ELF-1 (cell line): ENCODE measurements around the gene PRDM5.
A peak's percentile ranks its signal among the peaks of the same experiment; 100 is the strongest.

Experiments
- DNase-seq: peaks from one replicate; pipeline ENCODE4 v3.0.0-alpha.2; 2016; ENCODE audit warnings: low read depth, low spot score

Gene PRDM5

DNA sequence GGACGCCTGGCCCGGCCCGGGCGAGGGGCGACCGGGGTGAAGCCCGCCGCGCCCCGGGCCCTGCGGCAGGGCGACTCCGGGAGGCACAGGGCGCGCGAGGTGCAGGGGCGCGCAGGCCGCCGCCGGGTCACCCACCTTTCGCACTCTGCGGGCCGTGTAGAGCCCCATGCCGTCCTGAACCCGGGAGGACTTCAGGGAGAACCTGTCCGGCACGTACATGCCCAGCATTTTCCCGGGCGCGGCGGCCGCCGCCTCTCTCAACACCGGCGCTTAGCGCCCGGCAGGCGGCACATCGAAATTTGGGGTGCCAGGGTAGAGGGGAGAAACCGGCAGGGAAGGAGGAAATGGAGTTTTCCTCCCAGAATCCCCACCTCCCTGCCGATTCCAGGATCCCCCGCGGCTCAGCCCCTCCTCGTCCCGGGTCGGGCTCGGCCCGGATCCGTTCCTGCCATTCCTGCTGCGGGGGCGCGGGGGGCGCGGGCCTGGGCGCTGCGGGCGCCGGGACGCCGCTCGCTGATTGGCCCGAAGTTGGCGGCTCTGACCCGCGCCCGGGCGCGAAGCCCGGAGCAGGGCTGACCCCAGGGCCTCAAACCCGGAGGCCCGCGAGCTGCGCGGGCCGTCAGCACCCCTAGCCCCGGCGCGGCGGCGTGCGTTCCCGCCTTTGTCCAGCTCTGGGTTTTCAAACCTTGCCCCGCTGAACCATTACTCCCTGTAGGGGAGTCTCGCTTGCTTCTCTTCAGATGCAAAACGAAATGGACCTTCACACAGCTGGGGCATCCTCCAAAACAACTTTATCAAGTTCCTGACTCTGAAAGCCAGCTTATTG, at the start of gene PRDM5:
PRDM5 (minus strand) TSS at position 346 of the 826 bp plus-strand sequence; CDS start at position 228, 118 bp downstream.
- DNase-seq = peak; percentile 83

DNA sequence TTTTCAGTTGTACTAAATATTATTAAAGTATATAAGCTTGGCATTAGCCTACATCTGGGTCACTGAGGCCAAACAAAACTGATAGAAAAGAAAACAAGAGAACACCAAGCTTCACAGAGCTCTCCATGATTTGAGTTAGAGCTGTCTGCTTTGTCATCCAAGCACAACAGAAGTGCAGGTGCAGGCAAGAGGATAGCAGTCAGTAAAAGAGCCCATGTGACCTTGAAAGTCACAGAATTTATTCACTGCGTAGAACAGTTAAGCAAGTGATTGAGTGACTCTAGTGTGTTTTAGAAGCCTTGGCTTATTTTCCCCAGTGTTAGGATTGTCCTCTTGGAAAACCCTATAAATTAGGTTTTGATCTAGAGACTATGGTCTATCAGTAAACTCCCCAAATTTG, 49.4 kb upstream of the PRDM5 start:
- no peak for DNase-seq

DNA sequence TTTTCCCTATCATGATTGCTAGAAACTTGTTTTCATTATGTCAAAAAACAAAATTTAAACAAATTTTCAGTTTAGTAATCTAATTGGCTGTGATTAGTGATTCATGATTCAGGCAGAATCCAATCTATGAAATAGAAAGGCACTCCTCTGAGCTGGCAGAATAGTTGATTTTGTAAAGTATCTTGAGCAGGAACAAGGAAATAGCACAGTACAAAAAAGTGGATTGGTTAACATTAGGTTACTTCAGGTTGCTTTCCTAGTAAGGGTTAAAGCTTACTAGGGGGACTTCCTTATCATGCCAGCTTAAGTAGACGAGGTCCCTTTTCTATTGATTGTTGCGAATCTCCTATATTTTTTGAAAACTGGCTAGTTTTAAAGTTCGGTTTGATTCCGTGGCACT, 43.4 kb upstream of the PRDM5 start:
- DNase-seq = no peak

DNA sequence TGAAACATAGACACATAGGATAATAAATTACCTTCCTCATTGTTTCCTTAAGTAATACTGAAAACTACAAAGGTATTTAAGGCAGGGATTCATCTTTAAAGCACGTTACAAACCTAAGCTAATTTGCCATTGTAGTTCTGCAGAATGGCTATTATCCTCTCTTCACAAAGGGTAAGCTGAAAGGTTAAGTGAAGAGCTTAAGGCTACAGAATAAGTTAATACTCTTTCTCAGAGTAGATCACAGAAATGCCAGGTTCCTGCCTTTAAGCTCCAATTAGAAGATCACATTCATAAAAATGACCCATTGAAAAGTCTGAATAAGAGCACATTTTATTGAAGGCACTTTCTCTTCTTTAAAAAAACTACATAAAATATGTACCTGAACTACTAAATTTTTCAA, 42.1 kb upstream of the PRDM5 start:
- no peak for DNase-seq

DNA sequence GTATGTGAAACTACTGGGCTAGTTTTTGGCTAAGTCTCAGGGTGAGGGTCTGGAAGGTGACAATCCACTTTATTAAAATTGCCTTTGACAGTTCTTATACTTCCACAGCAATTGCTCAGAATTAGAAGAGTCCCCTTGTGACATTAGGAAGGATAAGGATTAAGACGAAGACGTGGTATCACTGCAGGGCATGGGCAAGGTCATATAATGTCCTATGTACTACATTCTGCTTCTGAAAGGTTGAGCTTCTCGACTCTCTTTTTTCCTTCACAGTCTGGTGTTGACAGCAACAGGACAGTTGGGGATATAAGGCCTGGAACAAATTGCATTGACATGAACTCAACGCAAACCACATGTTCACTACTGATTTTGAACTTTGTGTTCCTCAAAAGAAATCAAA, 40.9 kb upstream of the PRDM5 start:
- no peak for DNase-seq

DNA sequence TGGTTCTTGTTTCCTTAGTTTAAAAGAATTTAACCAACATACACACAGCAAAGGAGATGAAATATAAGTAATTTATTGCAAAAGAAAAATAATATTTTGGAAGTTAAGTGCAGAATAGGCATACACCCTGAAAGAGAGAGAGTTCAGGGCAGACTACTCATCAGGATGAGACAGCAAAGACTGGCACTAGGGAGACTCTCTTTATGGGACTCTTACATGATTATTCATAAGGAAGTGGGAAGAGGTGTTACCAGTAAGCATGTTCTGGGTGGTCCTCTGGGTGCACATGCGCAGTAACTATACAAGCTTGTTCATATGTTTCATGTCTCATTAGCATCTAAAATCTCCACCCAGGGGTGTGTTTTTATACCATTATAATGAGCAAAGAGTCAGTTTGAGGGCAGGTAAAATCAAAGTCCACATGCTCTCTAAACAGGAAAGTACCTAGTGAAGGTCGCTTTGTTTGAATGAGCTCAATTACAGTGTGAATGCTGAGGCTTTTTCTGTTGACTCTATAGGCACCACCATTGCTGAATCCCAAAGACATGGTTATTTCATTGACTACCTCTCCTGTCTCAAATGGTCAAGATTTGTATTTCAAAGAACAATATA, 38.2 kb upstream of the PRDM5 start:
- no peak for DNase-seq

DNA sequence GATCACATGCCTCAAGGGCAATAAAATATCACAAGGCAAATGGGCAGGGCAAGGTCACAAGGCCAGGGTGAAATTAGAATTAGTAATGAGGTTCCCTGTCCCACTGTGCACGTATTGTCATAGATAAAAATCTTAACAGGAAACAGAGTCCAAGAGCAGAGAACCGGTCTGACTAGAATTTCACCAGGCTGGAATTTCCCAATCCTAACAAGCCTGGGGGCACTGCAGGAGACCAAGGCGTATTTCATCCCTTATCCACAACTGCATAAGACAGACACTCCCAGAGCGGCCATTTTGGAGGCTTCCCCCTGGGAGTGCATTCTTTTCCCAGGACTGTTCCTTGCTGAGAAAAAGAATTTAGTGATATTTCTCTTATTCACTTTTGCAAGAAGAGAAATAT, 25.9 kb upstream of the PRDM5 start:
- DNase-seq = peak; percentile 58

DNA sequence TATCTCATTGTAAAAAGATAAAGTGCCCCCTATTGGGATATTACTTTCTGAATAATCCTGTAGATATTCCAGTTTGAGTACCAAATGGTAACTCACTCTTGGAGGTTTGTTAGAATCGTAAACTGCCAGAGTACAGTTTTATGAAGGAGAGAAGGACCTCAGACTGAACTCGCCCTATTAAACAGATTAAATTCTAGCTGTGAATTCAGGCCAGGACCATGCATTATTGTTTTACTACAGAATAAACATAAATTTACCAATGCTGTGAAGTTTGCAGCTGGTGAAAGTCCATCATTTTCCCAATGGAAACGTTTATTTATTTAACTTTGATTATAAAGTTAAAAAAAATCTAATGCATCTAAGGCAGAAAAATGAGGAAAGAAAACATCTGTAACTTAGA, 20.2 kb upstream of the PRDM5 start:
- no peak for DNase-seq

DNA sequence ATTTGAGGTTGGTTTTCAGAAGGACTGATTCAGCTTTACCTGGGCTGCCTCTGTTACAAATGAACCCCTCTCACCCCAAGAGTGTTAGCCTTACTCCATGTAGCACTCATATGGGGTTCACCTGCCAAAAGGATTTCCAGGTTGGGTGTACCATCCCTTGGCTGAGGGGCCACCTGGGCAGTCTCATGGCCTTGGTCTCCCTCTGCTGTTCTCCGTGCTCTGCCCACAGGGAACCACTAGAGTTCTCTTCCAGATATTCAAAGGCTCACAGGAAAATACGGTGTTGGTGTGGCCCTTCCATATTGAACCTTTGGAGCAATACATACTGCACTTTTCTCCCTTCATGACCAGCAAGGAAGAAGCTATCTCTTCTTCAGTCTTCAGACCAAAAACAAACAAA, 18.0 kb upstream of the PRDM5 start:
- DNase-seq = no peak

DNA sequence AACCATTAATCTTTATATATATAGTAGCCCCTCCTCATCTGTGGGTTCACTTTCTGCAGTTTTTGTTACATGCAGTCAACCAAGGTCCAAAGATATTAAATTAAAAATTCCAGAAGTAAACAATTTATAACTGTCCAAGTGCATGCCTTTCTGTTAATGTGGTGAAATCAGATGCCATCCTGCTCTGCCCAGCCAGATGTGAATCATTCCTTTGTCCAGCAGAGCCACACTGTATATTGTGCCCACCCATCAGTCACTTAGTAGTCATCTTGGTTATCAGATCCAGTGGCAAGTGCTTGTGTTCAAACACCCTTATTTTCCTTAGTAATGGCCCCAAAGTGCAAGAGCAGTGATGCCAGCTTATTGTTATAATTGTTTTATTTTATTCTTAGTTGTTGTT, 17.2 kb upstream of the PRDM5 start:
- DNase-seq = no peak

DNA sequence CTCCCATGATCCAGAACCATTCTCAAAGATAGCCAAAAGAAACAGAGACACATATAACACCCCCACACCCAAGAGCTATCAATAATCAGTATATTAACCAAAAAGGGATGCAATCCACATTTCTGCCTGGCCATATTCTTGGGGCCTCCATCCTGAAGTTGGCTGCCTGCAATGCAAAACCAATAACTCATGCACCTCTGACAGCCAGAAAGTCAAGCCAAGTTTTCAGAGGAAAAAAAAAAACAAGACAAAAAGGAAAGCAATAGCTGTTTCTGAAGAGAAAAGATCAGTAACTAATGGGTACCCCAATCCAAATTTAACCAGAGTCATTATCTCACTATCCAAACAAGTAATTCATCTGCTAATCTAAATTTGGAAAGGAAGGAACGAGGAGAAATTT, 7.3 kb upstream of the PRDM5 start:
- no peak for DNase-seq

DNA sequence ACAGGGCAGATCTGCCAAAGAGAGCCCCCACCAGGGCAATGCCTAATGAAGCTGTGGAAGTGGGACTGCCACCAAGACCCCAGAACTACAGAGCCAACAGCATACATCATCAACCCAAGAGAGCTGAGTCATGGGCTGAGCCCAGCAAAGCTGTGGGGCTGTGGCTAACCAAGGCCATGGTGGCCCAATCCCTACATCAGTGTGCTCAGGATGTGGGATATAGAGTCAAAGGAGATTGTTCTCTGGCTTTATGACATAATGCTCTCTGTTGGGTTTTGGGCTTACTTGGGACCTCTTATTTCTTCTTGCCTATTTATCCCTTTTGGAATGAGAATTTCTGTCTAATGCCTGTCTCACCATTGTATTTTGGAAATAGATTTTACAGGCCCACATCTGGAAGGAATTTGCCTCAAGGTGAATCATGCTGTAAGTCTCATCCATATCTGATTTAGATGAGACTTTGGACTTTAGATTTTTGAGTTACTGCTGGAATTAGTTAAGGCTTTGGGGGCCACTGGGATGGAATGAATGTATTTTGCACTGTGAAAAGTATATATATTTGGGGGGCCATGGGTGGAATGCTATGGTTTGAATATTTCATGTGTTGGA, 5.4 kb upstream of the PRDM5 start:
- no peak for DNase-seq

DNA sequence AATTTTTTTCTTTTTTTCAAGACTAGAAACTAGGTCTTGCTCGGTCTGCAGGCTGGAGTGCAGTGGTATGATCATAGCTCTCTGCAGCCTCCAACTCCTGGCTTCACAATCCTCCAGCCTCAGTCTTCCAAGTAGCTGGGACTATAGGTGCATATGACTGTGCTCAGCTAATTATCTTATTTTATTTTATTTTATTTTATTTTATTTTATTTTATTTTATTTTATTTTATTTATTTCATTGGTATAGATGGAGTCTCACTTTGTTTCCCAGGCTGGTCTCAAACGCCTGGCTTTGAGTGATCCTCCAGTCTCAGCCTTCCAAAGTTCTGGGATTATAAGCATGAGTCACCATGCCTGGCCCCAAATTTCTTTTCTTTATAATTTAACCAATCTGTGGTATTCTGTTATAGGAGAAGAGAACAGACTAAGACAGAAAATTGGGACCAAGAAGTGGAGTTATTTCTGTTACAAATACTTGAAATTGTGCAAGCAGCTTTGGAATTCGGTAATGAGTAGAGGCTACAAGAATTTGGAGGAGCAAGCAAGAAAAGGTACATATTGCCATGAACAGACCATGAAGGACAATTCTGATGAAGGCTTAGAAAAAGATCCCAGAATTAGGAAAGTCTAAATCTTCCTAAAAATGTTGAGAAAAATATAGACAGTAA, 4.0 kb upstream of the PRDM5 start:
- no peak for DNase-seq

DNA sequence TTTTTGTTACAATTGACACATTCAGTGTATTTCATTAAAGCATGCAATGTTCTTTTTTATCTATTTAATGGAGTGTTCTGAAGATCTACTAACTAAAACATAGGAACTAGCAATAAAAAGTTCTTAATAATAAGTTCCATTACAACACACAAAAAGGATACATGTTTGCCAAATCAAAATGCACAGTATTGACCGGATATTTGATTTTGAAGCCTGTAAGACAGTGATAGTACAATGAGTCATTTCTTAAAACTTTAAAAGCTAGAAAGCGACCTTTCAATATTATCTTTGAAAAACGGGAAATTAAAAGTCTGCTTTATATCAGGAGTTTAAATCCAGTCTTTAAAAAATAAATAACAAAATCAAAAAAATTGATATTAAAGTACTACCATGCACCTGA, 2.4 kb upstream of the PRDM5 start:
- DNase-seq = no peak

DNA sequence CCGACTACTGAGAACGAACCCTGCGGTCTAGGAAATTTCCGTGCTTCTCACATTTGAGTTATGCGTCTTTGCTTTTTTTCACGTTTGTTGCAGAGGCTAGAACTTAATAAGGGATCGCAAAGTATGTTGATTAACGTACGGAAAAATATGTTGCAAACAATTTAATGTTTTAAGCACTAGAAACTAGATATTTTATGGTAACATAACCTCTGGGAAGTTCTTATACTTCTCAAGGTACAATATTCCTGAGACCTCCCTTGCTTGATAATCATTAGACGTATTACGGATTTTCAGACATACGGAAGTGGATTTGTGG, 639 bp upstream of the PRDM5 start:
- DNase-seq = no peak

DNA sequence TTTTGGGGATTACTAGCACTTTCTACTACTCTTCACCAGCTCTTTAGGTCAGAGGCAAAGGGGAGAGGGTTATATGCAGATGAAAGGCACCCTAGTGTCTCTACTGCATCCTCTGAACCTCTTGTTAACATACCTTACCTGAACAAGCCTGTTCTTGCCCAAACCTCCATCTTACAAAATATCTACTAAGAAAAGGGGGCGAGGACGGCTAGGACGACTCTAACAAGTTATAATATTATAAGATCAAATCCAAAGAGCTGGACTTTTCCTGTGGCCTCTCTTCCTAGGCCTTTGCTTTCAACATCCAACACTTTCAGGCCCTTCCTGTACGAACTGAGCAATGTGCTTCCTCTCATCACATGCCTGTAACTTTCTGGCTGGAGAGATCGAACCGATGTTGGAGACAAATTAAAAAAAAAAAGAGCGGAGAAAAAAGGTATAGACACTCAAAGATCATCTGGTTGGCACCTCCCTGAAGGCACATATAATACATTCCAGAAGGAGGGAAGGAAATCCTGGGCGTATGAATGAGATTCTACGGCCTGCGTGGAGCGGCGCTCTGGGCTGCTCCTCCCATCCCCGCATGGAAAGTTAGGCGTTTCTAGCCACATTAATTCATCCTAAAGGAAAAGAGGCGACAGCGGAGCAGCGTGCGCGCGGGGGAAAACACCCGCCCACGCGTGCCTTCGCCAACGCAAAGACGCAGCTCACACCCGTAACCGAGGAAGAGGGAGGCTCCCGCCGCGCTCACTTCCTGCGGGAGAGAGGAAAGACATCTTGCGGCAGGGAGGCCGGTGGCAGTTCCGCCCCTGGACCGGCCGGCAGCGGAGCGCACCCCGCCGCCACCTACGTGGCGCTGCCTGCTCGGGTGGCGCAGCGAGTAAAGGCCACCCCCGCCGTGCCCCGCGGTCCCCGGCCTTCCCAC, 808 bp downstream of the PRDM5 start:
- peak; percentile 52 for DNase-seq

DNA sequence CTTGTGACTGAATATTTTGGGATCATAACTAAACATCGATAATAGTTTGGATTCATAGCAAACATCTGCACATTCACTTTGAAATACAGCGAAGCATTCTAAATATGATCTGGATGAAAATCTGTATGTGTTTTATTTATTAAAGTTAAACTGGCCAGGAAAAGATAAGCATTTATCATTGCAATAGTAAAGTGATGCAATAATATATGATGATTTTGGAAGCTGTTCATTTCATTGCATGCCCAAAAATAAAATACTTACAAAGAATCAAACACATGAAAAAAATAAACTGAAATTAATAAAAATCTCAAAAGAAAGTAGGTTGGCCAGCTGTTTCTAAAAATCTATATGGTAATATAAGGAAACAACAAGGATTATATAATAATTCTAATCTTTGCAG, 1.9 kb downstream of the PRDM5 start:
- DNase-seq = no peak

DNA sequence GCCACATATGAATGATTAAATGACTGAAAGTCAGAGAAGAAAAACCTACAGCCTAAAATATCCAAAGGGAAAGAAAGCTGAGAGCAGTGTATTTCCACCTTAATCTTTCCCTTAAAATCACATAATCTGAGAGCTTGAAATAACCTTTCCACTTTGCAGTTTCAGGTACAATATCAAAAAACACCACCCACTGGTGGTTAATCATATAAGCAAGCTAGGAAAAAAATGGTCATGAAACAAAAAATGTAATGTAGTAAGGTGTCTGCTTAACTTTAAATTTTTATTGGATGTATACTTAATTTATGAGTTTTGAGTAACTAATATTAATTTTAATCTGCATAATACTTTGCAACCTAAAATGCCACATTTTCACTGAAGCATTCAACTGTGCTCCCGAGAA, 3.2 kb downstream of the PRDM5 start:
- no peak for DNase-seq

DNA sequence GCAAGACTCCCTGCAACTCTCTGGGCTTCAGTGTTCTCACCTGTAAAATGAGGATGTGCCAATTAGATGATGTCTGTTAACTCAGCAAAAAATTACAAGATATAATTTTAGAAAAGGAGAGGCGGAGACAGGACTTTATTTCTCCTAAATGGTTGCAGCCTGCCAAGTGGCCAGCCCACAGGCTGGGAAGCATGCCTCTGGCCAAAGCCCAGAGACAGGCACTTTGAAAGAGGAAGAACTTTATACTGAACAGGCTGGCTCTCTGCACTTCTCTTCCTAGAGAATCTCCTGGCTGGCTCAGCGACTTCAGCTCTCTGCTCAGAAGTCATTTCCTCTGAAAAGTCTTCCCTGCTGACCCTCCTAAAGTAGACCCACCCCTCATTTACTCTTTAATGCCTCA, 3.7 kb downstream of the PRDM5 start:
- DNase-seq = peak; percentile 4

DNA sequence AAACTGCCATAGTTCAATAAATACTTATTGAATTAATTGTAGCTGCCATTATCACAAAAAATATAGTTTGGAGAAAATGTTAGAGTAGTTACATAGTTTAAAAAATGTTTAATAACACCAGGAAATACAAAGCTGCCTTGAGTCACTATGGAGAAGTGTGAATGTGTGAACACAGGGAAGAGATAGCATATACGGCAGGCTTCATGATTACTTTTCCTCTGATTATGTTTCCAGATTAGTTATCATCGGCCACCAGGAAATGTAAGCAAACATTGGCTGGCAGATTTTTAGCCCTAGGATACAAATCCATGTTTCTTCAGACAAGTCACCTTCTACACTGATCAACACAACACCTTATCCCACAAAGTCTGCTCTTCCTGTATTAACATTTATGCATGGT, 4.4 kb downstream of the PRDM5 start:
- DNase-seq = no peak

DNA sequence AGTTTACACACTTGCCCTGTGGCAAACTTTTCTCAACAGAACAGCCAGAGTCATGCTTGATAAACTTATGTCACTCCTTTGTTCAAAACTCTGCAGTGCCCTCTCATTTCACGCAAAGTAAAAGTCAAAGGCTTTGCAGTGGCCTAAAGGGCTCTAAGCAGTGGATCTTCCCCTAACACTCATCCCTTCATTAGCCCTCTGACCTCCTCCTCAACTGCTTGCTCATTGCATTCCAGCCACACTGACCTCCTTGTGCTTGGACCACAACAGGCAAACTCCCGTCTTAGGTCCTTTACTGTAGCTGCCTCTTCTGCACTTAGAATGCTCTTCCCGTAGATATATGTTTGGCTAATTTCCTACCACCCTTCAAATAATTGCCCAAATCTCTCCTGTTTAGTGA, 5.6 kb downstream of the PRDM5 start:
- peak; percentile 10 for DNase-seq

DNA sequence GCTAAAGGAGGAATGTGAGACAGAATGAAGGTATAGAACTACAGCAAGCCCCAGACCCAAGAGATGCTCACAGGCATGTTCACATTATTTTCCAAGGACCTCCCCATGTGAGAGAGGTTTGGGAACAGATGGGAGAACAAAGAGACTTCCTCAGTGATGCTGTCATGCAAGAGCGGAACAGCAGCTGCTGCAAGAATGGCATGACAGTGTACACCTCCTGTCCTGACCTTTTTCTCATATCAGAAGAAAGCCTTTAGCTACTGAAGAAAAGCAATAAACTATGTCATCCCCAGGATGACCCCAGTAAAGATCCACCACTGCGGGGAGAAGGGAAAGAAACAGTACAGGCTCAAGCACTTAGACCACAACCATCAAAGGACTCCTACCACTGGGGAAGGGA, 7.2 kb downstream of the PRDM5 start:
- DNase-seq = no peak
